Trophoblast cell (in vitro differentiated cells and primary cell): ENCODE measurements around the gene VAT1L.

ENCODE experiments used
- DNase-seq, 2 donors: peaks; one replicate each; pipeline ENCODE4 v3.0.0-alpha.2; 2016
- H2AFZ ChIP-seq: 2 replicates; pipeline ENCODE4 v1.6.1; 2013; ENCODE audit warnings: low read length, moderate library complexity, mild to moderate bottlenecking; ENCODE audit not compliant: insufficient read depth, poor library complexity
- H2AK5ac ChIP-seq: 2 replicates; pipeline ENCODE4 v1.6.1; 2013; ENCODE audit warnings: mild to moderate bottlenecking, low read length
- H2BK120ac ChIP-seq: 2 replicates; pipeline ENCODE4 v1.6.1; 2013; ENCODE audit warnings: low read length, mild to moderate bottlenecking, moderate library complexity; ENCODE audit not compliant: insufficient read depth, poor library complexity
- H2BK12ac ChIP-seq: 2 replicates; pipeline ENCODE4 v1.6.1; 2013; ENCODE audit warnings: mild to moderate bottlenecking, low read length, moderate library complexity
- H2BK5ac ChIP-seq: 2 replicates; pipeline ENCODE4 v1.6.1; 2013; ENCODE audit warnings: low read length, low read depth, moderate library complexity, mild to moderate bottlenecking; ENCODE audit not compliant: poor library complexity
- H3K14ac ChIP-seq: 2 replicates; pipeline ENCODE4 v1.6.1; 2013; ENCODE audit warnings: mild to moderate bottlenecking, low read length
- H3K18ac ChIP-seq: 2 replicates; pipeline ENCODE4 v1.6.1; 2013; ENCODE audit warnings: mild to moderate bottlenecking, low read length
- H3K23ac ChIP-seq: 2 replicates; pipeline ENCODE4 v1.6.1; 2013; ENCODE audit warnings: low read length
- H3K27ac ChIP-seq: 2 replicates; pipeline ENCODE4 v1.5.1; 2013; ENCODE audit warnings: low read depth, mild to moderate bottlenecking, inconsistent platforms, low read length, moderate library complexity
- H3K27me3 ChIP-seq: 2 replicates; pipeline ENCODE4 v1.6.1; 2013; ENCODE audit warnings: inconsistent platforms, mild to moderate bottlenecking, low read length, moderate library complexity; ENCODE audit not compliant: insufficient read depth
- H3K36me3 ChIP-seq, 2 experiments: 1 replicate in 1 of 2; 2 replicates in 1 of 2; pipeline ENCODE4 v1.6.1; 2013; ENCODE audit warnings: low read length in 2 of 2, mild to moderate bottlenecking in 2 of 2, moderate library complexity in 1 of 2; ENCODE audit not compliant: insufficient read depth in 2 of 2, control insufficient read depth in 1 of 2
- H3K4ac ChIP-seq: 2 replicates; pipeline ENCODE4 v1.6.1; 2013; ENCODE audit warnings: low read depth, mild to moderate bottlenecking, low read length, moderate library complexity
- H3K4me1 ChIP-seq, 2 experiments: 1 replicate in 1 of 2; 2 replicates in 1 of 2; pipeline ENCODE4 v1.6.1; 2013; ENCODE audit warnings: low read length in 2 of 2, mild to moderate bottlenecking in 2 of 2, moderate library complexity in 1 of 2; ENCODE audit not compliant: insufficient read depth in 2 of 2, control insufficient read depth in 1 of 2
- H3K4me2 ChIP-seq: 2 replicates; pipeline ENCODE4 v1.6.1; 2013; ENCODE audit warnings: inconsistent platforms, mild to moderate bottlenecking, low read length, moderate library complexity
- H3K4me3 ChIP-seq: 2 replicates; pipeline ENCODE4 v1.5.1; 2013; ENCODE audit warnings: mild to moderate bottlenecking, low read depth, low read length, inconsistent platforms
- H3K79me1 ChIP-seq: one replicate; pipeline ENCODE4 v1.6.1; 2013; ENCODE audit warnings: low read length
- H3K79me2 ChIP-seq: 2 replicates; pipeline ENCODE4 v1.6.1; 2013; ENCODE audit warnings: low read length, mild to moderate bottlenecking; ENCODE audit not compliant: control insufficient read depth, insufficient read depth, poor library complexity
- H3K9ac ChIP-seq: 2 replicates; pipeline ENCODE4 v1.6.1; 2013; ENCODE audit warnings: mild to moderate bottlenecking, low read length
- H3K9me3 ChIP-seq: 2 replicates; pipeline ENCODE4 v1.6.1; 2013; ENCODE audit warnings: low read depth, mild to moderate bottlenecking, control low read depth, inconsistent platforms, low read length; ENCODE audit not compliant: insufficient read depth
- H4K12ac ChIP-seq: 2 replicates; pipeline ENCODE4 v1.6.1; 2013; ENCODE audit warnings: low read depth, mild to moderate bottlenecking, low read length, moderate library complexity
- H4K8ac ChIP-seq: 2 replicates; pipeline ENCODE4 v1.6.1; 2013; ENCODE audit warnings: low read depth, mild to moderate bottlenecking, low read length, moderate library complexity
- H4K91ac ChIP-seq: one replicate; pipeline ENCODE4 v1.6.1; 2013; ENCODE audit warnings: low read depth, mild to moderate bottlenecking, low read length, moderate library complexity
- WGBS: extraction: QIAGEN DNeasy Blood & Tissue Kit; methylation state at CpG from one replicate; pipeline ENCODE4 v1.1.7; 2013; ENCODE audit warnings: missing lambda C conversion rate; ENCODE audit not compliant: insufficient read length, insufficient coverage; ENCODE audit errors: extremely low coverage; 5-methylcytosine and 5-hydroxymethylcytosine counted together

VAT1L gene

GRCh38 chr16:77890075-77890474 is 101.7 kb downstream of the VAT1L start:
- Histone ChIP-seq H3K4ac (no peak overlapping the region), H4K12ac (no peak overlapping the region), H3K23ac (no peak overlapping the region), H2BK5ac (no peak overlapping the region), H3K4me3 (no peak overlapping the region), H4K91ac (no peak overlapping the region), H3K36me3 (no peaks in the 10 kb centered on the region), H3K27ac (no peak overlapping the region), H2AFZ (no peak overlapping the region), H3K27me3 (no peaks in the 10 kb centered on the region), H2AK5ac (no peak overlapping the region), H3K79me2 (no peaks in the 10 kb centered on the region), H3K4me1 (no peaks in the 10 kb centered on the region), H3K18ac (no peak overlapping the region), H4K8ac (no peak overlapping the region), H2BK12ac (no peak overlapping the region), H3K79me1 (no peaks in the 10 kb centered on the region), H2BK120ac (no peak overlapping the region), H3K9ac (no peak overlapping the region), H3K9me3 (no peaks in the 10 kb centered on the region), H3K4me2 (no peak overlapping the region), H3K14ac (no peak overlapping the region)
- DNase-seq, result no peak

DNA sequence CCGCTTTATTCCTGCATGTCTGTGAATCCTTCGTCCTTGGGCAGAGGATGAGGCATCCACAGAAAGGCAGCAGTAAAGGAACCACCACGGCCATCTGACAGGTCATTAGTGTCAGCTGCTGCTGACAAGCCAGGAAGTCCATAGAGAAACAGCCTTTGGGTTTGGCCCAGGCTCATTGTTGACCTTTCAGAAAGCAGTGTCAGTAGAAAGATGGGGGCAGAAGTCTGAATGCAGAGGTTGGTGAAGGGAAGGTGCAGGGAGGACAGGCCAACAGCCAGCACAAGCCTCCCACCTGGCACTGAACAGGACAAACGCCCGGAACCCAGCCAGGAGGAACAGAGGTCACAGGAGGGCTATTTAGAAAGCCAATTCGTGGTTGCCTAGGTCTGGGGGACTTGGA is 105.8 kb downstream of the VAT1L start:
- no peak overlapping the region for H4K12ac ChIP-seq
- H3K23ac ChIP-seq, result no peak overlapping the region
- no peak overlapping the region for H3K4me2 ChIP-seq
- H3K79me2 ChIP-seq, result no peaks in the 10 kb centered on the region
- H4K8ac ChIP-seq, result no peak overlapping the region
- no peak overlapping the region for H3K14ac ChIP-seq
- no peak overlapping the region for H3K27ac ChIP-seq
- WGBS, result no CpG with 5 or more reads among the region's 6 CpGs
- no peak overlapping the region for H3K4me3 ChIP-seq
- no peaks in the 10 kb centered on the region for H3K4me1 ChIP-seq
- no peak overlapping the region for H2BK12ac ChIP-seq
- no peak overlapping the region for H3K4ac ChIP-seq
- no peak overlapping the region for H2AFZ ChIP-seq
- H2AK5ac ChIP-seq, result no peak overlapping the region
- DNase-seq, result no peak
- no peak overlapping the region for H3K9ac ChIP-seq
- no peaks in the 10 kb centered on the region for H3K79me1 ChIP-seq
- no peak overlapping the region for H4K91ac ChIP-seq
- H3K18ac ChIP-seq, result no peak overlapping the region
- no peaks in the 10 kb centered on the region for H3K9me3 ChIP-seq
- no peaks in the 10 kb centered on the region for H3K27me3 ChIP-seq
- H3K36me3 ChIP-seq, result no peaks in the 10 kb centered on the region
- H2BK120ac ChIP-seq, result no peak overlapping the region
- no peak overlapping the region for H2BK5ac ChIP-seq

GRCh38 chr16:77895962-77896361 is 107.6 kb downstream of the VAT1L start:
- Histone ChIP-seq H3K27ac (no peak overlapping the region), H3K4ac (no peak overlapping the region), H3K27me3 (no peaks in the 10 kb centered on the region), H2AFZ (no peak overlapping the region), H3K79me2 (no peaks in the 10 kb centered on the region), H4K12ac (no peak overlapping the region), H3K9me3 (no peaks in the 10 kb centered on the region), H3K23ac (no peak overlapping the region), H4K91ac (no peak overlapping the region), H3K4me3 (no peak overlapping the region), H3K36me3 (no peaks in the 10 kb centered on the region), H2BK120ac (no peak overlapping the region), H2BK12ac (no peak overlapping the region), H3K18ac (no peak overlapping the region), H3K9ac (no peak overlapping the region), H3K4me1 (no peaks in the 10 kb centered on the region), H2AK5ac (no peak overlapping the region), H3K79me1 (no peaks in the 10 kb centered on the region), H2BK5ac (no peak overlapping the region), H4K8ac (no peak overlapping the region), H3K14ac (no peak overlapping the region), H3K4me2 (no peak overlapping the region)
- no CpG with 5 or more reads among the region's 7 CpGs for WGBS
- DNase-seq, result no peak

- no peak overlapping the region for H4K91ac ChIP-seq
- no peak overlapping the region for H2AFZ ChIP-seq
- H3K79me1 ChIP-seq, result no peaks in the 10 kb centered on the region
- no peak overlapping the region for H3K4me3 ChIP-seq
- no peak overlapping the region for H2BK5ac ChIP-seq
- H2AK5ac ChIP-seq, result no peak overlapping the region
- H3K18ac ChIP-seq, result no peak overlapping the region
- H3K79me2 ChIP-seq, result no peaks in the 10 kb centered on the region
- H2BK120ac ChIP-seq, result no peak overlapping the region
- no peak overlapping the region for H3K9ac ChIP-seq
- no peak overlapping the region for H3K23ac ChIP-seq
- no peaks in the 10 kb centered on the region for H3K36me3 ChIP-seq
- no peaks in the 10 kb centered on the region for H3K9me3 ChIP-seq
- H4K8ac ChIP-seq, result no peak overlapping the region
- no peak overlapping the region for H3K14ac ChIP-seq
- H2BK12ac ChIP-seq, result no peak overlapping the region
- no peak overlapping the region for H3K4me2 ChIP-seq
- H4K12ac ChIP-seq, result no peak overlapping the region
- no peaks in the 10 kb centered on the region for H3K27me3 ChIP-seq
- no peaks in the 10 kb centered on the region for H3K4me1 ChIP-seq
- DNase-seq, result no peak
- H3K4ac ChIP-seq, result no peak overlapping the region
- no CpG with 5 or more reads among the region's 7 CpGs for WGBS
- no peak overlapping the region for H3K27ac ChIP-seq
Observed at GRCh38 chr16:77896415-77897128, 108.2 kb downstream of the VAT1L start.
